HL-60 (cell line): ENCODE measurements around the gene MARCHF3.

Source experiments
- GABPA ChIP-seq: IDR thresholded peaks from 2 replicates; pipeline ENCODE4 v1.6.1; 2012; ENCODE audit warnings: low read depth
- POLR2AphosphoS5 ChIP-seq: IDR thresholded peaks from 2 replicates; pipeline ENCODE4 v1.6.1; 2012; ENCODE audit warnings: low read depth
- TF ChIP-seq, protein P1 (sequence below): IDR thresholded peaks from one replicate; pipeline ENCODE4 v1.5.1; 2011; ENCODE audit warnings: low read length, control low read depth, inconsistent platforms; ENCODE audit not compliant: insufficient read depth
- TF ChIP-seq, protein P2 (sequence below): IDR thresholded peaks from 2 replicates; pipeline ENCODE4 v1.6.1; 2012; ENCODE audit warnings: low read depth; ENCODE audit not compliant: insufficient replicate concordance

DNA sequence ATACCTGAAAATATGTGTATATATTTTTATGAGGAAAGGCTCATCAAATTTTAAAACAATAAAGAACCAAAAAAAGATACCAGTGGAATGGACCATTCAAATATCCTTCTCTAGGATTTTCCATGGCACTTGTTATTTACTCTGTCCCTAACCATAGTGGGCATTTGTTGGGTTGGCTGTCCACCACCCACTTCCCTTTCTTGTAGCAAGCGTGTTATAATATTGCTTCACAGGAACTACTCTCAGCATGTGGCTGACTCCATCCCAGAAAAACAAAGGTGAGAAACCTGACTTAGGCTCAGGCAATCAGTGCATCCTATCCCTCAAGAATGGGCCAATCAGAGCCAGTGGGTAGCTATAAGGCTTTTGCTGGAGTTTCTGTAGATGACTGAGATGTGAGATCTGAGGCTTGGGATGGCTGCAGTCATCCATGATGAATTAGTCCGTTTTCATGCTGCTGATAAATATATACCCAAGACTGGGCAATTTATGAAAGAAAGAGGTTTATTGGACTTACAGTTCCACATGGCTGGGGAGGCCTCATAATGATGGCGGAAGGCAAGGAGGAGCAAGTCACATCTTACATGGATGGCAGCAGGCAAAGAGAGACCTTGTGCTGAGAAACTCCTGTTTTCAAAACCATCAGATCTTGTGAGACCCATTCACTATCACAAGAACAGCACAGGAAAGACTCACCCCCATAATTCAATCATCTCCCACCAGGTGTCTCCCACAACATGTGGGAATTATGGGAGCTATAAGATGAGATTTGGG is 25.7 kb upstream of the MARCHF3 start:
- TF ChIP-seq, protein P1, sequence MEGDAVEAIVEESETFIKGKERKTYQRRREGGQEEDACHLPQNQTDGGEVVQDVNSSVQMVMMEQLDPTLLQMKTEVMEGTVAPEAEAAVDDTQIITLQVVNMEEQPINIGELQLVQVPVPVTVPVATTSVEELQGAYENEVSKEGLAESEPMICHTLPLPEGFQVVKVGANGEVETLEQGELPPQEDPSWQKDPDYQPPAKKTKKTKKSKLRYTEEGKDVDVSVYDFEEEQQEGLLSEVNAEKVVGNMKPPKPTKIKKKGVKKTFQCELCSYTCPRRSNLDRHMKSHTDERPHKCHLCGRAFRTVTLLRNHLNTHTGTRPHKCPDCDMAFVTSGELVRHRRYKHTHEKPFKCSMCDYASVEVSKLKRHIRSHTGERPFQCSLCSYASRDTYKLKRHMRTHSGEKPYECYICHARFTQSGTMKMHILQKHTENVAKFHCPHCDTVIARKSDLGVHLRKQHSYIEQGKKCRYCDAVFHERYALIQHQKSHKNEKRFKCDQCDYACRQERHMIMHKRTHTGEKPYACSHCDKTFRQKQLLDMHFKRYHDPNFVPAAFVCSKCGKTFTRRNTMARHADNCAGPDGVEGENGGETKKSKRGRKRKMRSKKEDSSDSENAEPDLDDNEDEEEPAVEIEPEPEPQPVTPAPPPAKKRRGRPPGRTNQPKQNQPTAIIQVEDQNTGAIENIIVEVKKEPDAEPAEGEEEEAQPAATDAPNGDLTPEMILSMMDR: no peak
- TF ChIP-seq GABPA (no peak), POLR2AphosphoS5 (no peak)
- TF ChIP-seq, protein P2, sequence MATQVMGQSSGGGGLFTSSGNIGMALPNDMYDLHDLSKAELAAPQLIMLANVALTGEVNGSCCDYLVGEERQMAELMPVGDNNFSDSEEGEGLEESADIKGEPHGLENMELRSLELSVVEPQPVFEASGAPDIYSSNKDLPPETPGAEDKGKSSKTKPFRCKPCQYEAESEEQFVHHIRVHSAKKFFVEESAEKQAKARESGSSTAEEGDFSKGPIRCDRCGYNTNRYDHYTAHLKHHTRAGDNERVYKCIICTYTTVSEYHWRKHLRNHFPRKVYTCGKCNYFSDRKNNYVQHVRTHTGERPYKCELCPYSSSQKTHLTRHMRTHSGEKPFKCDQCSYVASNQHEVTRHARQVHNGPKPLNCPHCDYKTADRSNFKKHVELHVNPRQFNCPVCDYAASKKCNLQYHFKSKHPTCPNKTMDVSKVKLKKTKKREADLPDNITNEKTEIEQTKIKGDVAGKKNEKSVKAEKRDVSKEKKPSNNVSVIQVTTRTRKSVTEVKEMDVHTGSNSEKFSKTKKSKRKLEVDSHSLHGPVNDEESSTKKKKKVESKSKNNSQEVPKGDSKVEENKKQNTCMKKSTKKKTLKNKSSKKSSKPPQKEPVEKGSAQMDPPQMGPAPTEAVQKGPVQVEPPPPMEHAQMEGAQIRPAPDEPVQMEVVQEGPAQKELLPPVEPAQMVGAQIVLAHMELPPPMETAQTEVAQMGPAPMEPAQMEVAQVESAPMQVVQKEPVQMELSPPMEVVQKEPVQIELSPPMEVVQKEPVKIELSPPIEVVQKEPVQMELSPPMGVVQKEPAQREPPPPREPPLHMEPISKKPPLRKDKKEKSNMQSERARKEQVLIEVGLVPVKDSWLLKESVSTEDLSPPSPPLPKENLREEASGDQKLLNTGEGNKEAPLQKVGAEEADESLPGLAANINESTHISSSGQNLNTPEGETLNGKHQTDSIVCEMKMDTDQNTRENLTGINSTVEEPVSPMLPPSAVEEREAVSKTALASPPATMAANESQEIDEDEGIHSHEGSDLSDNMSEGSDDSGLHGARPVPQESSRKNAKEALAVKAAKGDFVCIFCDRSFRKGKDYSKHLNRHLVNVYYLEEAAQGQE: no peak
